Karpas-422 (cell line): ENCODE data around the gene KLK10. TPM values are rescaled to one million over a fixed set of nuclear protein-coding genes. Genes with fewer than 3 reads are reported as not detected.

Experiments used
- DNase-seq: peaks from one replicate; pipeline ENCODE4 v3.0.0-alpha.2; 2015
- H2AFZ ChIP-seq: fragments of 200-600 bp; sonication (generic); 2 replicates; pipeline ENCODE4 v1.6.1; 2014; ENCODE audit warnings: antibody characterized with exemption, low read length, mixed read lengths
- H3K27ac ChIP-seq: fragments of 200-600 bp; sonication (generic); 2 replicates; pipeline ENCODE4 v1.5.1; 2014; ENCODE audit warnings: mild to moderate bottlenecking, low read length, moderate library complexity
- H3K27me3 ChIP-seq: fragments of 200-600 bp; sonication (generic); 2 replicates; pipeline ENCODE4 v1.6.1; 2014; ENCODE audit warnings: low read length, mixed read lengths
- H3K36me3 ChIP-seq: fragments of 200-600 bp; sonication (generic); 2 replicates; pipeline ENCODE4 v1.6.1; 2014; ENCODE audit warnings: low read length, mixed read lengths; ENCODE audit not compliant: insufficient read depth
- H3K4me1 ChIP-seq: fragments of 200-600 bp; sonication (generic); 2 replicates; pipeline ENCODE4 v1.6.1; 2014; ENCODE audit warnings: mild to moderate bottlenecking, low read length, mixed read lengths
- H3K4me2 ChIP-seq: fragments of 200-600 bp; sonication (generic); 2 replicates; pipeline ENCODE4 v1.6.1; 2014; ENCODE audit warnings: low read length, low read depth, mild to moderate bottlenecking; ENCODE audit not compliant: poor library complexity, severe bottlenecking
- H3K4me3 ChIP-seq: fragments of 200-600 bp; sonication (generic); 2 replicates; pipeline ENCODE4 v1.5.1; 2014; ENCODE audit warnings: mild to moderate bottlenecking, antibody characterized with exemption, low read length, mixed read lengths
- H3K79me2 ChIP-seq: fragments of 200-600 bp; sonication (generic); 2 replicates; pipeline ENCODE4 v1.6.1; 2014; ENCODE audit warnings: mild to moderate bottlenecking, low read length, mixed read lengths
- H3K9ac ChIP-seq: fragments of 200-600 bp; sonication (generic); 2 replicates; pipeline ENCODE4 v1.6.0; 2014; ENCODE audit warnings: low read length
- H3K9me2 ChIP-seq: fragments of 200-600 bp; sonication (generic), shearing (Covaris generic); replicated peaks from 2 replicates; pipeline ENCODE4 v1.6.0; 2014; ENCODE audit warnings: mild to moderate bottlenecking, low read length, moderate library complexity; ENCODE audit not compliant: insufficient read depth
- H3K9me3 ChIP-seq: fragments of 300-700, 200-600 bp; sonication (generic); 2 replicates; pipeline ENCODE4 v1.6.1; 2014; ENCODE audit warnings: low read length, mixed read lengths
- H4K20me1 ChIP-seq: fragments of 200-600 bp; sonication (generic); 2 replicates; pipeline ENCODE4 v1.6.1; 2014; ENCODE audit warnings: mild to moderate bottlenecking, antibody characterized with exemption, low read length, low read depth; ENCODE audit not compliant: insufficient read depth
- total RNA-seq: library from RNA; depleted of rRNA; stranded (reverse); fragments of >200 nt; shearing (Covaris generic); gene quantifications from 2 replicates; pipeline ENCODE4 v1.2.3, GENCODE V29; 2014; ENCODE audit warnings: low replicate concordance

The KLK10 gene
- total RNA-seq, 1 experiment from 2014 or later = not detected

GRCh38 chr19:51031220-51031879, 11.8 kb upstream of the KLK10 start:
- Histone ChIP-seq H3K9me3 (no peaks in the 10 kb centered on the region), H3K9ac (no peak overlapping the region), H4K20me1 (no peaks in the 10 kb centered on the region)

DNA sequence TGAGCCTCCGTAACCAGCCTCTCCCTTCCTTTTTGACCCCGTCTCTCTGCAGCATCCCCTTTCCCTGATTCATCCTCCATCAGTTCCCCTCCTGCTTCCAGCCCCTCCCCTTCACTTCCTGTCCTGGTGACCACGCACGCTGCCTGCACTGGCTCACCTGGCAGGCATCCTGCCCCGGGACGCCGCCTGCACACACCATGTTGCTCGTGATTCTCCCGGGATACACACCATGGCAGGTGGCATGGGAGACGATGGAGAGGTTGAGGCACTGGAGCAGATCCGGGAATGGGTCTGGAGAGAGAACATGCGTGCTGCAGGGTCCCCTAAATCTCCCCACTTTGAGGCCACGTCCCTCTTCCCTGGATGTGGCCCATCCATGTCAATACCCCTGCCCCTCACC, 11.1 kb upstream of the KLK10 start:
- no peak overlapping the region for H3K9ac ChIP-seq
- H4K20me1 ChIP-seq = no peaks in the 10 kb centered on the region
- H3K4me2 ChIP-seq = no peak overlapping the region
- no peak for DNase-seq
- H3K27ac ChIP-seq = no peak overlapping the region
- H3K36me3 ChIP-seq = no peaks in the 10 kb centered on the region
- H3K79me2 ChIP-seq = no peaks in the 10 kb centered on the region
- H2AFZ ChIP-seq = no peak overlapping the region
- no peaks in the 10 kb centered on the region for H3K9me2 ChIP-seq
- no peaks in the 10 kb centered on the region for H3K27me3 ChIP-seq
- no peak overlapping the region for H3K4me3 ChIP-seq
- H3K9me3 ChIP-seq = no peaks in the 10 kb centered on the region
- H3K4me1 ChIP-seq = no peaks in the 10 kb centered on the region

More at GRCh38 chr19:51031220-51031879, 11.8 kb upstream of the KLK10 start:
- Histone ChIP-seq H3K9me2 (no peaks in the 10 kb centered on the region), H3K4me2 (no peak overlapping the region), H3K27me3 (no peaks in the 10 kb centered on the region), H3K27ac (no peak overlapping the region), H3K4me1 (no peaks in the 10 kb centered on the region), H2AFZ (no peak overlapping the region), H3K79me2 (no peaks in the 10 kb centered on the region), H3K4me3 (no peak overlapping the region), H3K36me3 (no peaks in the 10 kb centered on the region)
- DNase-seq = no peak

GRCh38 chr19:51029718-51030117, 10.2 kb upstream of the KLK10 start:
- DNase-seq = peak; percentile 69
- Histone ChIP-seq H2AFZ (no peak overlapping the region), H3K27ac (no peak overlapping the region), H3K9me3 (no peaks in the 10 kb centered on the region), H4K20me1 (no peaks in the 10 kb centered on the region), H3K4me2 (no peak overlapping the region), H3K9ac (no peak overlapping the region), H3K4me3 (no peak overlapping the region), H3K36me3 (no peaks in the 10 kb centered on the region), H3K79me2 (no peaks in the 10 kb centered on the region), H3K9me2 (no peaks in the 10 kb centered on the region), H3K4me1 (no peaks in the 10 kb centered on the region), H3K27me3 (no peaks in the 10 kb centered on the region)

- H4K20me1 ChIP-seq = no peaks in the 10 kb centered on the region
- no peak overlapping the region for H3K4me3 ChIP-seq
- H3K27me3 ChIP-seq = no peaks in the 10 kb centered on the region
- no peak overlapping the region for H3K4me2 ChIP-seq
- no peak overlapping the region for H3K27ac ChIP-seq
- H3K9me3 ChIP-seq = no peaks in the 10 kb centered on the region
- no peaks in the 10 kb centered on the region for H3K9me2 ChIP-seq
- no peak overlapping the region for H3K9ac ChIP-seq
- H3K79me2 ChIP-seq = no peaks in the 10 kb centered on the region
- no peak overlapping the region for H2AFZ ChIP-seq
- no peaks in the 10 kb centered on the region for H3K36me3 ChIP-seq
- no peaks in the 10 kb centered on the region for H3K4me1 ChIP-seq
- DNase-seq = no peak
Measured at GRCh38 chr19:51027873-51028272, 8.4 kb upstream of the KLK10 start.

- Histone ChIP-seq H3K9me3 (no peaks in the 10 kb centered on the region), H3K27ac (no peak overlapping the region), H3K4me3 (no peak overlapping the region), H3K9me2 (no peaks in the 10 kb centered on the region), H3K9ac (no peak overlapping the region), H3K4me2 (no peak overlapping the region), H4K20me1 (no peaks in the 10 kb centered on the region), H2AFZ (no peak overlapping the region), H3K36me3 (no peaks in the 10 kb centered on the region), H3K4me1 (no peaks in the 10 kb centered on the region), H3K79me2 (no peaks in the 10 kb centered on the region), H3K27me3 (no peaks in the 10 kb centered on the region)
- DNase-seq = no peak
Measured at GRCh38 chr19:51027126-51027806, 7.8 kb upstream of the KLK10 start.

DNA sequence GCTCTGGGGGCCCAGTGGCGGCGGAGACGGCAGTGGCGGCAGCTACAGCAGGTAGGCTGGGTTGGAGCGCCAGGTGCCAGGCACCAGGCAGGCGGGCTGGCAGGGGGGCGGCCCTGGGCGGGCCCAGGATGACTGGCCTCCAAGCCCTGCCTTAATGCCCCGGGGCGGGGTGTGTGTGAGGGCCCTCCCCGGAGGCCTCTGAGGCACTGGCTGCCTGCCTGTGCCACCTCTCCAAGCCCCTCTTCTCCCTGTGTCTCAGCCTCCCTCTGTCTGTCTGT, 7.0 kb upstream of the KLK10 start, which contains the start of gene KLK11:
Gene KLK11, minus strand, starts transcription at position 63 of the 278 bp plus-strand sequence. CDS start 985 bp downstream, outside the sequence.
- Histone ChIP-seq H2AFZ (no peak within 1 kb of the TSS), H3K4me1 (no peaks in the 10 kb centered on the region), H3K4me3 (no peak within 1 kb of the TSS), H3K9me2 (no peaks in the 10 kb centered on the region), H4K20me1 (no peaks in the 10 kb centered on the region), H3K27ac (no peak within 1 kb of the TSS), H3K4me2 (no peak within 1 kb of the TSS), H3K79me2 (no peaks in the 10 kb centered on the region), H3K27me3 (no peaks in the 10 kb centered on the region), H3K9ac (no peak within 1 kb of the TSS), H3K9me3 (no peaks in the 10 kb centered on the region), H3K36me3 (no peaks in the 10 kb centered on the region)
- no peak for DNase-seq

DNA sequence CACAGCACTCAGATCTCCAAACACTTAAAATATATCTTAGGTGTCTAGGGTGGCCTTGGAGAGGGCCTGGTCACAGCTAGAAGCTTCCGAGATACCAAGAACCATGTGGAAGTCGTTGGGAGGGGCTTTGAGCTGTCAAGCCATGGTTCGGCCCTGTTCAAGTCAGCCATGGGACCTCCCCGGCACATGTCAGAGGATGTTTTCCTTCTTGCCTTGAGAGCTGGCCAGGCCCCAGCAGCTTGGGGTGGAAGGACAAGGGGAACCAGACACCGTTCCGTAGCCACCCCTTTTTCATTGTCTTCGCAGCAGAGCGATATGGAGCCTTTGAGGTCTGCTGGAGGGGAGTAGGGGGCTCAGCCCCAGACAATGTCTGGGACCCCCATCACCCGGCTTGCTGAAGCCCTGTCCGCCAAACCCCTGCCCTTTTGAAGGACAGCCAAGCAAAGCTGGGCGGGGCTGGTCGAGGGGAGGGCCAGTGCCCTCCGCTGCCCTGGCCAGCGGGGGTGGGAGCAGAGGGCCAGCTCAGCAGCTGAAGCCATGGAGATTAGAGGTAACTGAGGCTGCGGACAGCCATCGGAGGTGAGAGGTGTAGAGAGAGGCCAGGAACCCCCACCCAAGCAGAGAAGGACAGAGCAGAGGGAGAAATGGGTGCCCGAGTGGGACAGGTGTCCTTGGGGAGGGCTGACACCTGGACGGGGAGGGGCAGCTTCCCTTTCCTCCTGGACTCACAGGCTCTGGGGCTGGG, 6.5 kb upstream of the KLK10 start:
- Histone ChIP-seq H3K27ac (no peak overlapping the region), H3K4me3 (no peak overlapping the region), H2AFZ (no peak overlapping the region), H3K9me3 (no peaks in the 10 kb centered on the region), H3K9me2 (no peaks in the 10 kb centered on the region), H3K9ac (no peak overlapping the region), H3K4me1 (no peaks in the 10 kb centered on the region), H3K27me3 (no peaks in the 10 kb centered on the region), H3K36me3 (no peaks in the 10 kb centered on the region), H4K20me1 (no peaks in the 10 kb centered on the region), H3K4me2 (no peak overlapping the region), H3K79me2 (no peaks in the 10 kb centered on the region)
- no peak for DNase-seq

GRCh38 chr19:51025401-51025800, 5.9 kb upstream of the KLK10 start:
- Histone ChIP-seq H3K4me1 (no peaks in the 10 kb centered on the region), H3K4me2 (no peak overlapping the region), H3K9me2 (no peaks in the 10 kb centered on the region), H3K9me3 (no peaks in the 10 kb centered on the region), H3K4me3 (no peak overlapping the region), H3K9ac (no peak overlapping the region), H3K79me2 (no peaks in the 10 kb centered on the region), H4K20me1 (no peaks in the 10 kb centered on the region), H3K36me3 (no peaks in the 10 kb centered on the region), H3K27me3 (no peaks in the 10 kb centered on the region), H2AFZ (no peak overlapping the region), H3K27ac (no peak overlapping the region)
- DNase-seq = no peak
